ENCODE data around the gene TENM3. TPM values are rescaled to one million over a fixed set of nuclear protein-coding genes. Genes with fewer than 3 reads are reported as not detected.

TENM3 gene
- total RNA-seq, 2 donors from 2014 or later = 2.0 to 2.1 TPM

- intact Hi-C loops (cut with DNase I) = loop anchor here in 1 of 2 donors (10.0 kb wide), 1 partner anchor 76 kb away; no protein-coding TSS in a partner anchor
- no peak for DNase-seq (ENCODE audit: low spot score)
Observed at GRCh38 chr4:182760551-182761043, 517.4 kb downstream of the TENM3 start.

- intact Hi-C loops (cut with DNase I) = loop anchor here in 1 of 2 donors (10.0 kb wide), 1 partner anchor 79 kb away; no protein-coding TSS in a partner anchor
- DNase-seq (ENCODE audit: low spot score) = no peak
Observed at GRCh38 chr4:182764137-182764536, 520.9 kb downstream of the TENM3 start.

- no peak for DNase-seq (ENCODE audit: low spot score)
- intact Hi-C loops (cut with DNase I) = loop anchor here in 1 of 2 donors (10.0 kb wide), 1 partner anchor 80 kb away; no protein-coding TSS in a partner anchor
Observed at GRCh38 chr4:182764642-182765041, 521.4 kb downstream of the TENM3 start.

GRCh38 chr4:182765987-182766856 lies 523.0 kb downstream of the TENM3 start:
- no peak for DNase-seq (ENCODE audit: low spot score)

GRCh38 chr4:182766857-182767250 lies 523.7 kb downstream of the TENM3 start:
- no peak for DNase-seq (ENCODE audit: low spot score)
- intact Hi-C loops (cut with DNase I) = loop anchor here in 1 of 2 donors (10.0 kb wide), 1 partner anchor 82 kb away; no protein-coding TSS in a partner anchor

More at GRCh38 chr4:182765987-182766856, 523.0 kb downstream of the TENM3 start:
- intact Hi-C loops (cut with DNase I) = loop anchor here in 1 of 2 donors (10.0 kb wide), 1 partner anchor 81 kb away; no protein-coding TSS in a partner anchor

- intact Hi-C loops (cut with DNase I) = loop anchor here in 1 of 2 donors (10.0 kb wide), 1 partner anchor 84 kb away; no protein-coding TSS in a partner anchor
- no peak for DNase-seq (ENCODE audit: low spot score)
Observed at GRCh38 chr4:182768838-182769237, 525.6 kb downstream of the TENM3 start.

GRCh38 chr4:182770259-182770995 lies 527.2 kb downstream of the TENM3 start:
- intact Hi-C loops (cut with DNase I) = no loop called here
- no peak for DNase-seq (ENCODE audit: low spot score)

- intact Hi-C loops (cut with DNase I) = no loop called here
- no peak for DNase-seq (ENCODE audit: low spot score)
Observed at GRCh38 chr4:182770996-182771514, 527.9 kb downstream of the TENM3 start.

- intact Hi-C loops (cut with DNase I) = no loop called here
- no peak for DNase-seq (ENCODE audit: low spot score)
Observed at GRCh38 chr4:182775075-182775474, 531.9 kb downstream of the TENM3 start.

GRCh38 chr4:182776376-182777105 lies 533.3 kb downstream of the TENM3 start:
- intact Hi-C loops (cut with DNase I) = no loop called here
- no peak for DNase-seq (ENCODE audit: low spot score)

- DNase-seq (ENCODE audit: low spot score) = no peak
- intact Hi-C loops (cut with DNase I) = no loop called here
Observed at GRCh38 chr4:182778222-182778982, 535.2 kb downstream of the TENM3 start.

- intact Hi-C loops (cut with DNase I) = no loop called here
- DNase-seq (ENCODE audit: low spot score) = no peak
Observed at GRCh38 chr4:182786991-182787390, 543.8 kb downstream of the TENM3 start.

GRCh38 chr4:182788201-182788600 lies 545.0 kb downstream of the TENM3 start:
- intact Hi-C loops (cut with DNase I) = no loop called here
- no peak for DNase-seq (ENCODE audit: low spot score)

GRCh38 chr4:182789529-182789928 lies 546.3 kb downstream of the TENM3 start:
- DNase-seq (ENCODE audit: low spot score) = no peak
- intact Hi-C loops (cut with DNase I) = no loop called here

- intact Hi-C loops (cut with DNase I) = no loop called here
- no peak for DNase-seq (ENCODE audit: low spot score)
Observed at GRCh38 chr4:182795446-182796238, 552.4 kb downstream of the TENM3 start.

GRCh38 chr4:182799515-182800215 lies 556.5 kb downstream of the TENM3 start:
- intact Hi-C loops (cut with DNase I) = no loop called here

GRCh38 chr4:182800216-182800515 lies 557.0 kb downstream of the TENM3 start:
- intact Hi-C loops (cut with DNase I) = no loop called here
- DNase-seq (ENCODE audit: low spot score) = no peak

More at GRCh38 chr4:182799515-182800215, 556.5 kb downstream of the TENM3 start:
- DNase-seq (ENCODE audit: low spot score) = peak; percentile 76

All from posterior vena cava (tissue), 2 donors.